IMR-90 (cell line): ENCODE measurements around the gene BMP7. TPM values are rescaled to one million over a fixed set of nuclear protein-coding genes. Genes with fewer than 3 reads are reported as not detected.

ENCODE experiments used
- ATAC-seq: fragments of 200-7000 bp; cut with Tn5 transposase; 2 replicates; pipeline ENCODE4 v1.9.1; 2020; ENCODE audit warnings: low read depth, mild to moderate bottlenecking, moderate library complexity
- BruUV-seq: library from RNA; stranded (reverse); fragments of 400-500 nt; replicated peaks from 2 replicates; lab custom pipeline; 2021; lab: Mats Ljungman, UMichigan
- CTCF ChIA-PET: fragments of 300-600 bp; formaldehyde crosslinking; extraction: SDS; loops from one replicate; lab custom pipeline; 2021; ENCODE audit warnings: antibody characterized with exemption; lab: Yijun Ruan, JAX
- POLR2A ChIA-PET: fragments of 300-600 bp; sonication (Branson Sonifier 250); formaldehyde crosslinking; loops from one replicate; lab custom pipeline; 2022; ENCODE audit warnings: antibody characterized with exemption; ENCODE audit not compliant: unreplicated experiment; lab: Charles Lee
- DNase-seq: peaks from one replicate; pipeline ENCODE4 v3.0.0; 2013
- H2AFZ ChIP-seq: replicated peaks from 2 replicates; pipeline ENCODE3; 2013; ENCODE audit warnings: low read length, mild to moderate bottlenecking; ENCODE audit not compliant: poor library complexity
- H2AK5ac ChIP-seq: 2 replicates; pipeline ENCODE4 v1.6.1; 2013; ENCODE audit warnings: low read depth, low read length, inconsistent platforms
- H2AK9ac ChIP-seq: replicated peaks from 2 replicates; pipeline ENCODE3; 2013; ENCODE audit warnings: mild to moderate bottlenecking, low read depth, low read length, moderate library complexity; ENCODE audit not compliant: poor library complexity
- H2BK120ac ChIP-seq: 2 replicates; pipeline ENCODE4 v1.6.1; 2013; ENCODE audit warnings: low read depth, low read length, inconsistent platforms
- H2BK15ac ChIP-seq: 3 replicates; pipeline ENCODE4 v1.6.1; 2013; ENCODE audit warnings: low read depth, low read length, inconsistent platforms
- H2BK20ac ChIP-seq: 2 replicates; pipeline ENCODE4 v1.6.1; 2013; ENCODE audit warnings: low read depth, mild to moderate bottlenecking, inconsistent platforms, low read length, moderate library complexity
- H2BK5ac ChIP-seq: 2 replicates; pipeline ENCODE4 v1.6.1; 2013; ENCODE audit warnings: mild to moderate bottlenecking, low read depth, low read length, inconsistent platforms; ENCODE audit not compliant: poor library complexity, severe bottlenecking
- H3K14ac ChIP-seq: replicated peaks from 2 replicates; pipeline ENCODE4 v1.6.1; 2013; ENCODE audit warnings: low read depth, low read length, inconsistent platforms
- H3K18ac ChIP-seq: 2 replicates; pipeline ENCODE4 v1.6.1; 2013; ENCODE audit warnings: low read depth, low read length, control low read depth
- H3K23ac ChIP-seq: 2 replicates; pipeline ENCODE4 v1.6.1; 2013; ENCODE audit warnings: low read depth, low read length, inconsistent platforms
- H3K27ac ChIP-seq: 2 replicates; pipeline ENCODE4 v1.5.1; 2013; ENCODE audit warnings: mild to moderate bottlenecking, control low read depth, low read length; ENCODE audit not compliant: insufficient read depth
- H3K27me3 ChIP-seq: 2 replicates; pipeline ENCODE4 v1.6.1; 2013; ENCODE audit warnings: low read length; ENCODE audit not compliant: control insufficient read depth, insufficient read depth
- H3K36me3 ChIP-seq: 2 replicates; pipeline ENCODE4 v1.6.1; 2013; ENCODE audit warnings: low read length, mixed read lengths; ENCODE audit not compliant: control insufficient read depth, insufficient read depth
- H3K4ac ChIP-seq: 2 replicates; pipeline ENCODE4 v1.6.1; 2013; ENCODE audit warnings: low read depth, low read length, inconsistent platforms
- H3K4me1 ChIP-seq: 2 replicates; pipeline ENCODE4 v1.6.1; 2013; ENCODE audit warnings: low read length, mixed read lengths; ENCODE audit not compliant: control insufficient read depth, insufficient read depth
- H3K4me2 ChIP-seq: 2 replicates; pipeline ENCODE4 v1.6.1; 2013; ENCODE audit warnings: low read depth, mild to moderate bottlenecking, control low read depth, low read length, moderate library complexity
- H3K4me3 ChIP-seq: 2 replicates; pipeline ENCODE4 v1.5.1; 2013; ENCODE audit warnings: low read depth, mild to moderate bottlenecking, control low read depth, low read length, moderate library complexity; ENCODE audit not compliant: insufficient read depth
- H3K56ac ChIP-seq: 2 replicates; pipeline ENCODE4 v1.6.1; 2013; ENCODE audit warnings: low read length, inconsistent platforms; ENCODE audit not compliant: insufficient read depth; ENCODE audit errors: extremely low read depth
- H3K79me1 ChIP-seq, 2 experiments: 2 replicates each; pipeline ENCODE4 v1.6.1; 2013; ENCODE audit warnings: low read length in 2 of 2, inconsistent platforms in 1 of 2, low read depth in 1 of 2
- H3K9ac ChIP-seq: 2 replicates; pipeline ENCODE4 v1.6.1; 2013; ENCODE audit warnings: low read depth, low read length, control low read depth
- H3K9me1 ChIP-seq: 2 replicates; pipeline ENCODE4 v1.6.1; 2013; ENCODE audit warnings: low read length, inconsistent platforms; ENCODE audit not compliant: insufficient read depth
- H3K9me3 ChIP-seq: 2 replicates; pipeline ENCODE4 v1.6.1; 2013; ENCODE audit warnings: low read length; ENCODE audit not compliant: control insufficient read depth, insufficient read depth
- H4K20me1 ChIP-seq: 2 replicates; pipeline ENCODE4 v1.6.1; 2013; ENCODE audit warnings: low read length, inconsistent platforms; ENCODE audit not compliant: insufficient read depth
- H4K5ac ChIP-seq: 2 replicates; pipeline ENCODE4 v1.6.1; 2013; ENCODE audit warnings: mild to moderate bottlenecking, low read depth, low read length, control low read depth
- H4K8ac ChIP-seq, 2 experiments: 2 replicates each; pipeline ENCODE4 v1.6.1; 2013; ENCODE audit warnings: low read depth in 2 of 2, low read length in 2 of 2, control low read depth in 1 of 2, inconsistent platforms in 1 of 2
- H4K91ac ChIP-seq: 2 replicates; pipeline ENCODE4 v1.6.1; 2013; ENCODE audit warnings: low read depth, low read length, inconsistent platforms; ENCODE audit not compliant: insufficient read depth
- BHLHE40 ChIP-seq: fragments of 150-350 bp; IDR thresholded peaks from 2 replicates; pipeline ENCODE4 v1.6.1; 2016; ENCODE audit warnings: mild to moderate bottlenecking, low read depth, low read length
- CHD1 ChIP-seq: IDR thresholded peaks from 2 replicates; pipeline ENCODE4 v1.6.1; 2012; ENCODE audit warnings: low read depth, low read length, improper control_type of control experiment
- FOS ChIP-seq: fragments of 150-350 bp; IDR thresholded peaks from 2 replicates; pipeline ENCODE4 v1.6.1; 2016; ENCODE audit warnings: low read depth, low read length
- MAFK ChIP-seq: IDR thresholded peaks from 2 replicates; pipeline ENCODE4 v1.6.1; 2012; ENCODE audit warnings: low read depth, low read length, improper control_type of control experiment
- MXI1 ChIP-seq: IDR thresholded peaks from 2 replicates; pipeline ENCODE4 v1.6.1; 2012; ENCODE audit warnings: low read depth, mild to moderate bottlenecking, low read length, moderate library complexity, borderline replicate concordance
- NFE2L2 ChIP-seq: fragments of 150-350 bp; IDR thresholded peaks from 2 replicates; pipeline ENCODE4 v1.6.1; 2016; ENCODE audit warnings: low read depth, mild to moderate bottlenecking, low read length
- POLR2A ChIP-seq: IDR thresholded peaks from 2 replicates; pipeline ENCODE4 v1.6.1; 2012; ENCODE audit warnings: mild to moderate bottlenecking, low read depth, low read length
- WGBS, 2 experiments: methylation state at CpG; one replicate each; pipeline versions ENCODE4 v1.1.5 to v1.1.7; 2013; ENCODE audit warnings: missing lambda C conversion rate in 2 of 2; ENCODE audit not compliant: insufficient read length in 1 of 2; ENCODE audit errors: extremely low coverage in 2 of 2; 5-methylcytosine and 5-hydroxymethylcytosine counted together
- dilution Hi-C: fragments of 300-500 bp; cut with HindIII; formaldehyde crosslinking; loops from one replicate; pipeline ENCODE4 v1.14.3; 2018; ENCODE audit warnings: low sequenced_read_pairs; ENCODE audit not compliant: unreplicated experiment
- in situ Hi-C: fragments of 300-500 bp; cut with MboI; formaldehyde crosslinking; loops from 3 replicates; pipeline ENCODE4 v1.14.3; 2019; ENCODE audit warnings: low sequenced_read_pairs, inconsistent platforms, mixed read lengths
- intact Hi-C: fragments of 100-400 bp; cut with micrococcal nuclease; formaldehyde crosslinking; loops from 2 replicates; pipeline ENCODE4 v1.10.0; 2022
- polyA plus RNA-seq, 3 experiments: library from polyadenylated mRNA; depleted of rRNA; stranded (reverse); fragments of >200 nt; gene quantifications; 2 replicates each; pipeline ENCODE4 v1.2.3, GENCODE V29; 2012; ENCODE audit warnings: low replicate concordance in 1 of 3
- total RNA-seq: library from RNA; depleted of rRNA; stranded (reverse); fragments of >200 nt; gene quantifications from 2 replicates; pipeline ENCODE4 v1.2.3, GENCODE V29; 2012
- TF ChIP-seq, protein P1 (sequence below): fragments of 150-350 bp; IDR thresholded peaks from 2 replicates; pipeline ENCODE4 v1.6.1; 2016; ENCODE audit warnings: low read depth, mild to moderate bottlenecking, low read length, moderate library complexity, borderline replicate concordance

Gene BMP7
- total and polyA plus RNA-seq, 2 of the 4 experiments (the other 2 are of a cell fraction), result not detected

- ATAC-seq (no peak), DNase-seq (no peak)
- Histone ChIP-seq H2BK5ac (no peak overlapping the region), H3K27me3 (no peaks in the 10 kb centered on the region), H4K91ac (no peak overlapping the region), H3K56ac (no peak overlapping the region), H3K27ac (no peak overlapping the region), H3K9me1 (no peaks in the 10 kb centered on the region), H3K9ac (no peak overlapping the region), H2AFZ (no peak overlapping the region), H4K5ac (no peak overlapping the region), H3K4me1 (no peaks in the 10 kb centered on the region), H2BK15ac (no peak overlapping the region), H3K4me3 (no peak overlapping the region), H3K14ac (no peak overlapping the region), H2BK20ac (no peak overlapping the region), H3K18ac (no peak overlapping the region), H2BK120ac (no peak overlapping the region), H3K79me1 (no peaks in the 10 kb centered on the region), H3K36me3 (no peaks in the 10 kb centered on the region), H3K23ac (no peak overlapping the region), H3K4me2 (no peak overlapping the region), H3K4ac (no peak overlapping the region), H4K8ac (no peak overlapping the region), H2AK5ac (no peak overlapping the region), H2AK9ac (no peak overlapping the region), H3K9me3 (no peaks in the 10 kb centered on the region), H4K20me1 (no peaks in the 10 kb centered on the region)
- dilution Hi-C loops, result no loop called here
- intact Hi-C loops, result no loop called here
- POLR2A ChIA-PET, result no interaction called here
- CTCF ChIA-PET, result no interaction called here
- WGBS, 2 experiments, result no CpG with 5 or more reads among the region's 7 CpGs
- no peak for TF ChIP-seq MXI1
- TF ChIP-seq POLR2A, result no peak
- no peak for TF ChIP-seq MAFK
- no peak for TF ChIP-seq FOS
- no peak for TF ChIP-seq CHD1
- no peak for TF ChIP-seq NFE2L2
- TF ChIP-seq, protein P1, sequence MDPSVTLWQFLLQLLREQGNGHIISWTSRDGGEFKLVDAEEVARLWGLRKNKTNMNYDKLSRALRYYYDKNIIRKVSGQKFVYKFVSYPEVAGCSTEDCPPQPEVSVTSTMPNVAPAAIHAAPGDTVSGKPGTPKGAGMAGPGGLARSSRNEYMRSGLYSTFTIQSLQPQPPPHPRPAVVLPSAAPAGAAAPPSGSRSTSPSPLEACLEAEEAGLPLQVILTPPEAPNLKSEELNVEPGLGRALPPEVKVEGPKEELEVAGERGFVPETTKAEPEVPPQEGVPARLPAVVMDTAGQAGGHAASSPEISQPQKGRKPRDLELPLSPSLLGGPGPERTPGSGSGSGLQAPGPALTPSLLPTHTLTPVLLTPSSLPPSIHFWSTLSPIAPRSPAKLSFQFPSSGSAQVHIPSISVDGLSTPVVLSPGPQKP, result no peak
- TF ChIP-seq BHLHE40, result no peak
- in situ Hi-C loops, result no loop called here
- BruUV-seq, result no TSS peak
These were observed 22.2 kb downstream of the BMP7 start for GRCh38 chr20:57244221-57244585.
